HG03045 (cell line): Measurements from ENCODE around the gene AUP1.
A peak's percentile ranks its signal among the peaks of the same experiment; 100 is the strongest.
"Not testable (repeated sequence)": the region's sequence is repeated elsewhere in the genome, so short reads cannot be mapped to it uniquely, and the experiment has no call there.

Source experiments
- ATAC-seq: cut with Tn5 transposase; IDR thresholded peaks from one replicate; pipeline ENCODE4 v1.9.1; 2021; ENCODE audit warnings: mild to moderate bottlenecking, moderate library complexity; ENCODE audit not compliant: unreplicated experiment

The AUP1 gene

GRCh38 chr2:74529357-74530238 is at the start of gene AUP1, which contains the start of gene HTRA2:
AUP1 (minus strand) TSS chr2:74529706; CDS start chr2:74529629, 77 bp downstream.
HTRA2 (plus strand) TSS chr2:74529933; CDS start chr2:74530007, 74 bp downstream.
- ATAC-seq = peak; percentile 84

DNA sequence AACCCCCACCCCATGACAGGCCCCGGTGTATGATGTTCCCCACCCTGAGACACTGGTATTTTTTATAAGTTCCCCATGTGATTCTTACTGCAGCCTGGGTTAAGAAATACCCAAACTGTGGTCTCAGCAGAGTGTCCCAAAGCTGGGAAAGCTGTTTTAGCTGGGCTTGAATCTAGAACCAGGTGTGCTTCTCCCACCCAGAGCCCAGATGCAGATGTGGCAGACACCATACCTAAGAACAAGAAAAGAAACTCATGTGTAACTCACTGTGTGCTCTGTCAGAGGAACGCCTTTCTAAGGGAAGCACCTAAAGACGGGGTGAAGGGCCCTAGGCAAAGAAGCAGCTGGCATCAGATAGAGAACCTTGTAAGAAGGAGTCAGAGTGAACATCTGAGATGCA is 48.9 kb upstream of the AUP1 start:
- ATAC-seq = no peak

DNA sequence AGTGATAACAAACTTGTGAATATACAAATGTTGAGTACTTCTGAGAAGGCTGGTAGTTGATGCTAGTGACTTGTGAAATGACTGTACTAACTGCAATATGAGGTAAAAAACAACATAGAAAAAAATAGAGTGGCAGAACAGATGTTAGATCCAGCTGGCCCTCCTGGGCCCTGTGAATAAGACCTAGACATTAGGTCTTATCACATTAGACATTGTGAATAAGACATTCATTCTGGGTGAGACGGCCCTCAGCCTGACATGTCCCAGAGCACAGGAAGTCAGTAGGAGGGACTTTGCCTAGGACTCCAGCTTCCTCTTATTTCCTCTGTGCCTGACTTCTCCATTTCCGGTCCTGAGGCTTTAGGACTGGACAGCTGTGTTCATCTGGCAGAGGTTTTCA is 47.9 kb upstream of the AUP1 start:
- ATAC-seq = no peak

- ATAC-seq = no peak
Measured at GRCh38 chr2:74576863-74577229, 47.3 kb upstream of the AUP1 start.

GRCh38 chr2:74576211-74576862 is 46.8 kb upstream of the AUP1 start:
- ATAC-seq = no peak

- no peak for ATAC-seq
Measured at GRCh38 chr2:74575320-74575719, 45.8 kb upstream of the AUP1 start.

DNA sequence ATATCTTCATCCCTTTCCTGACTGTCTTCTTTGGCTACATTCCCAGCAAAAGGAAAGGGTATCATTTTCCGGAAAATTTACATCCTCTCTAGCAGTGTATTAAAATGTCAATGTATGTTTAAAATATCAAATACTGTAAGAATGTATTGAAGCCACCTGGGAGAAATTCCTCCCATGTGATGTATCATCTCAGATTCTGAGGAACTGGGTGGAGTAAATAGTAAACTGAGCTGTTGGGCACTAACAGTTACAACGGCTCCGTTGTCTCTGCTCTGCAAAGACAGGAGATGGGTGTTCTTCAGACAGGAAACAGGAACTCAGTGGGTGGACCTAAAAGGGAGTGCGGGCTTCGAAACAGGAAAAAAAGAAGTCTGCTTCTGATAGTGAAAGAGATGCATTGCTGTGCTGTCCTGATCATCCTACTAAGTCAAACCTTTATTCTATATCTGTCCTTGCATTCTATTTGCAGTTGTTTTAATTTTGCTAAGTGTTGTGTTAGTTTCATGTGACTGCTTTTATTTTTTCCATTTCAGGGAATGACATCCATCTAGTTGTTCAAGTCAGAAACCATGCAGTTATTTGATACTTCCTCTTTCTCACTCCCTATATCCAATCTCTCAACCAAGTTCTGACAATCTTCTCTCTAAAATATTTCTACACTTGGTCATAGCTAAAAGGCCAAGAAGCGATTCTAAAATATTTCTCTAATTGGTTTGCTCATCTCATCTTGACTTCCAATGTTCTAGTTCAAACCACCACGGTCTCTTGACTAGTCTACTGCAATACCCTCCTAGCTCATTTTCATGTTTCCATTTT is 44.4 kb upstream of the AUP1 start:
- no peak for ATAC-seq

GRCh38 chr2:74572178-74572925 is 42.8 kb upstream of the AUP1 start:
- ATAC-seq = no peak

DNA sequence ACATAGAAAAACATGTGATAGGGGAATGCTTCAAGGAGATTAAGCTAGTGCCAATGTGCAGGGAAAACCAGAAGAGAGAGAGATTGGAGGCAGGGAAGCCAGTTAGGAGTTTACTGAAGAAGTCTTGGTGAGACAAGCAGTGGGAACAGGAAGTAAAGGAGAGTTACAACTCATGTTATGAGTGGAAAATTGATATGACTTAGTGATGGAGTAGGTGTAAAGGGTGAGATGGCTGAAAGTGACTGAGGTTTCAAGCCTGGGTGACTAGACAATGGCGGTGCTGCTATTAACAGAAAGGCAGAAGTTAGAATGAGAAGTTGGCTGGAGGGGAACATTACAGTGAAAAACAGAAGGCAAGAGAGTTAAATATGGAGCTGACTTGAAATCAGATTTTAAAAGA is 41.6 kb upstream of the AUP1 start:
- peak; percentile 60 for ATAC-seq

- ATAC-seq = no peak
Measured at GRCh38 chr2:74569686-74570085, 40.2 kb upstream of the AUP1 start.

GRCh38 chr2:74567881-74568280 is 38.4 kb upstream of the AUP1 start:
- ATAC-seq = no peak

- no peak for ATAC-seq
Measured at GRCh38 chr2:74566754-74567085, 37.2 kb upstream of the AUP1 start.

- no peak for ATAC-seq
Measured at GRCh38 chr2:74566076-74566753, 36.7 kb upstream of the AUP1 start.

GRCh38 chr2:74564222-74564621 is 34.7 kb upstream of the AUP1 start:
- ATAC-seq = no peak

DNA sequence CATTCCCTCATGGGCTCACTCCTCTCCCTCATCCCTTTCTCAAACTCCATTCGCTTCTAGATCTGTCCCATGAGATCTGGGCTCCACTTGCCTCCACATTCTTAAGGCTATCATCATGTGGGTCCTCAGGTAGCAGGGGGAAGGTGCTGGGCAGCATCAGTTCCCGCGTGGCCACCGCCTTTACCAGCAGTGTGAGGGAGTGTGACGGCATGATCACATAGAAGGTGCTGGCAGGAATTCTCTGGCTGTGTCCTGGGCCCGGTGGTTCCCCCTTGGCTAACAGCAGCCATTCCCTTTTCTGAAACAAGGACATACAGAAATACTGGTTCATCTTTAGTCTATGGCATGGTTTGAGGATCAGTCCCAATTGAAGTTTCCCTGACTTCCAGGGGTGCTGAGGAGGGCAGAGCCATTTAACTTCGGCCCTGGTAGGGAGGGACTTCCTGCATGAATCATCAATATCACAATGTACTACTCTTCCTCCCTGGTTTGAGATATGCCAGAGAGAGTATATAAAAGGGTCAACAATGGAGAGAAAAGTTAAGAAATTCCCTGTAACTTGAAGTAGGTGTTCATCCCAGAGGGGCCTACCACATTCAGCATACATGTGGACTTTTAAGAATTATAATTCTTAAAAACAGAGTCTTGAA is 32.7 kb upstream of the AUP1 start:
- no peak for ATAC-seq

- not testable (repeated sequence) for ATAC-seq
Measured at GRCh38 chr2:74561022-74561421, 31.5 kb upstream of the AUP1 start.

GRCh38 chr2:74560591-74560990 is 31.1 kb upstream of the AUP1 start:
- no peak for ATAC-seq

DNA sequence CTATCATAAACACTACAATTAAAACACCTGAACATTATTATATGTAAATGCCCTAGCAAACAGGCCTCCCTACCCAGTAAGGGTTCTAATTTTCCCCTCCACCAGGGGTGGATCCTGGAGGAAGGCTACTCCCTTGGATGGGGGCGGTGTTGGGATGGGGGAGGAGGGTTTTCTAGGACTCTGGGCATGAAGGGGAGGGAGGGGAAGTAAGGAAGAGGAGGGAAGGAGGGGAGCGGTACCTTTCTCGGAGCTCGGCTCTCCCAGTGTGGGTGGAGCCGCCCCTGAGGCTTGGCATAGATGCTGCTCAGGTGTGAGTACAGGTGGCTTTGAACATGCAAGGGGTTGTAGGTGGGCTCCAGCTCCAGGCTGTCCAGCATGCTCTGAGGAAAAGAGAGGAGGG is 30.4 kb upstream of the AUP1 start:
- no peak for ATAC-seq

DNA sequence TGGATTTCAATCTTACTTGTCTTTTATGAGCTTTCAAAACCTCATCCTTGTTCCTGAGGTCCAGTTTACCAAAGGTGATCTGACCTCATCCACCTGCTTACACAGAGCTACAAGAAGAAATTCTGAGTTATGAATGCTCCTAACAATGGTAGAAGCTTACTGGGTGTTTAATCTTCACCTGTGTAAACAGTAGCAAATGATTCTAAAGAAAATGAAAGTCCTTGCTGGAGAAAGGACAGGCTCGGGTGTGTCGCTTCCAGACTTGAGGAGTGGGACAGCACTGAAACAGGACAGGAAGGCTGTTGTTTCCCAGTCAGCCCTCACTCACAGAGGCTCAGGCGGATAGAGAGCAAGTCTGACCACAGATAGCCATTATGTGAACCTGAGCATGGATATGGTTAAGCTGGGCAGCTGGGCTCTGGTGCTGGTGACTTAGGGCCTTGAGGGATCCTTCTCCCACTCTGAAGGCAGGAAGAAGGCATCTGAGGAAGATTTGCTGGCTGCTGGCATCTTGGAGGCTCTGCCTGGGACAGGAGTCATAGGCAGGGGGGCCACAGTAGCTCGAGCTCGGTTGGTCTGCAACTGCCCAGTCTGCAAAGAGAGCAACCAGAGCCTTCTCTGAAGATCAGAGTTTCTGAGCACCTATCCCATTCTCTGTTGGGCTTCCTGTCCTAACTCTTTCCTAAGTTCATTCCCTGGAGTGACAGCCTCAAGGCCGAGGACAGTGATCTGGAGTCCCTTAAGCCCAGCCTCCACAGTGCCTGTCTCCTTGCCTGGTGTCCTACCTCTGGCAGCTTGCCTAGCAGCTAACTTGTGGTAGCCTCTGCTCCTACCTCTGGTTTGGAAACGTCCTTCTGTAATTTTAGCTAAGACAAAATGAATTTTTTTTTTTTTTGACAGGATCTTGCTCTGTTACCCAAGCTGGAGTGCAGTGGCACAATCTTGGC is 29.1 kb upstream of the AUP1 start:
- no peak for ATAC-seq
